Gastroesophageal sphincter (tissue), 4 donors: Measurements from ENCODE around the gene SOCS3. TPM values are rescaled to one million over a fixed set of nuclear protein-coding genes. Genes with fewer than 3 reads are reported as not detected.

Source experiments
- ATAC-seq: fragments of 150-250 bp; one replicate; pipeline ENCODE4 v1.9.1; 2016; ENCODE audit warnings: mild to moderate bottlenecking, moderate library complexity
- H3K27ac ChIP-seq, 4 donors: fragments of 200-600 bp; sonication (generic) in 3 of 4; 1 replicate in 3 of 4; 2 replicates in 1 of 4; pipeline ENCODE4 v1.5.1; 2016 to 2019
- H3K27me3 ChIP-seq: fragments of 200-600 bp; sonication (generic); one replicate; pipeline ENCODE4 v1.5.1; 2019
- H3K36me3 ChIP-seq, 2 donors: fragments of 200-600 bp; sonication (generic); one replicate each; pipeline ENCODE4 v1.5.1; 2019; ENCODE audit warnings: control low read depth in 1 of 2
- H3K4me1 ChIP-seq, 3 donors: fragments of 200-600 bp; sonication (generic); 1 replicate in 2 of 3; 2 replicates in 1 of 3; pipeline ENCODE4 v1.5.1; 2016 to 2019; ENCODE audit warnings: control low read depth in 2 of 3
- H3K4me3 ChIP-seq, 2 donors: fragments of 200-600 bp; sonication (generic); one replicate each; pipeline ENCODE4 v1.5.1; 2019; ENCODE audit warnings: mild to moderate bottlenecking in 1 of 2, moderate library complexity in 1 of 2
- H3K9me3 ChIP-seq, 3 donors: fragments of 200-600 bp; sonication (generic); one replicate each; pipeline ENCODE4 v1.5.1; 2017 to 2019; ENCODE audit warnings: control low read depth in 2 of 3
- CTCF ChIP-seq, 4 experiments: fragments of 200-600 bp in 2 of 4; fragments of 450-650 bp in 2 of 4; sonication (generic) in 1 of 4; IDR thresholded peaks; one replicate each; pipeline ENCODE4 v1.5.1; 2017 to 2019; ENCODE audit warnings: antibody characterized with exemption in 4 of 4, mild to moderate bottlenecking in 2 of 4, moderate library complexity in 2 of 4
- EP300 ChIP-seq: sonication (generic); formaldehyde crosslinking; IDR thresholded peaks from one replicate; pipeline ENCODE4 v1.6.1; 2017; ENCODE audit warnings: antibody characterized with exemption, mild to moderate bottlenecking
- POLR2A ChIP-seq, 2 donors: fragments of 450-650 bp; IDR thresholded peaks; one replicate each; pipeline ENCODE4 v1.6.1; 2017; ENCODE audit warnings: antibody characterized with exemption in 2 of 2, mild to moderate bottlenecking in 2 of 2, moderate library complexity in 1 of 2
- POLR2AphosphoS5 ChIP-seq: sonication (generic); formaldehyde crosslinking; IDR thresholded peaks from one replicate; pipeline ENCODE4 v1.6.1; 2017; ENCODE audit warnings: antibody characterized with exemption
- WGBS, 2 donors: methylation state at CpG; one replicate each; pipeline ENCODE4 v1.1.5; 2018; ENCODE audit warnings: low coverage in 1 of 2; 5-methylcytosine and 5-hydroxymethylcytosine counted together
- total RNA-seq, 4 donors: library from RNA; depleted of rRNA; stranded (reverse); fragments of >200 nt; gene quantifications; one replicate each; pipeline ENCODE4 v1.1.0, GENCODE V29; 2016

The SOCS3 gene
- total RNA-seq, 4 donors from 2014 or later: 11.5 to 423 (median 38.2) TPM

DNA sequence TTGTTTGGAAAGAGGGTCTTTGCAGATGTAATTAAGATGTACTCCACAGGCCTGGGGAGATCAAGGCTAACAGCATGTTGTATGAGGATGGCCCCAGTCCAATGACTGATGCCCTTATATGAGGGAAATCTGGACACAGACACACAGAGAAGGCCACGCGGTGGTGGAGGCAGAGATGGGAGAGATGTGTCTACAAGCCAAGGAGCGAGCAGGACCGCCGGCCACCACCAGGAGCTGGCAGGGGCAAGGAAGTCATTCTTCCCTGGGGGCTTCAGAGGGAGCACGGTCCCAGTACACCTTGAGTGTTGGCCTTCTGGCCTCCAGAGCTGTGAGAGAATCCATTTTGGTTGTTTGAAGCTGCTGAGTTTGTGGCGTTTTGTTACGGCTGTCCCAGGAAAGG lies 14.7 kb downstream of the SOCS3 start:
- TF ChIP-seq CTCF (IDR thresholded peaks at IDR 0.05) (peak in 2 of 4 experiments; percentile 13 to 39), POLR2AphosphoS5 (no peak)
- no peak overlapping the region for H3K4me3 ChIP-seq
- ATAC-seq: no peak
- peak overlapping the region in 3 of 4 donors; percentile 30 to 53 (median 39) for H3K27ac ChIP-seq
- 40 to 73% methylated on average over 8 of the region's 8 CpGs for WGBS, 2 donors
- H3K9me3 ChIP-seq: no peaks in the 10 kb centered on the region
- H3K4me1 ChIP-seq: peaks cover 5 to 65% (median 29%) of the 10 kb centered on the region in 3 donors
- H3K27me3 ChIP-seq: no peaks in the 10 kb centered on the region
- H3K36me3 ChIP-seq: no peaks in the 10 kb centered on the region

DNA sequence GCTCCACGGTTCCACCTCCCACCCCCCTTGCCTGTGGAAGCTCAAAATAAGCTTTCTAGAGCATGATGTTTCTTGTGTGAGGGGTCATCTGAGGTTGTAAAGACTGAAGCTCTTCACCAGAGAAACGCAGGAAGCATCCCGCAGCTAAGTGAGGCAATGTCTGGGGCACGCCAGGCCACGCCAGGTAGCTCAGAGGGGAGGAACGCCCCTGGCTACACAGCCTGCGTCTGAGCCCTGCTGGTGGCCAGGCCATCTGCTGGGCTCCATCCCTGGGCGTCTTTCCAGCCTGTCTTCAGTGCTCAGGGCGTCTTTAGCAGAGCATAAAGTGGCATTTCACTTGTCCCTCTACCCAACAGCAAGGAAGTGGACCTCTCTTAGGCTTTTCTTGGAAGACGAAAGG lies 15.2 kb downstream of the SOCS3 start:
- no peak overlapping the region for H3K4me3 ChIP-seq
- ATAC-seq: no peak
- no peaks in the 10 kb centered on the region for H3K9me3 ChIP-seq
- WGBS, 2 donors: 0 to 70% methylated on average over 1 to 6 of the region's 10 CpGs
- peak overlapping the region in 2 of 4 donors; percentile 39 to 53 for H3K27ac ChIP-seq
- TF ChIP-seq POLR2AphosphoS5 (no peak), EP300 (no peak), CTCF (IDR thresholded peaks at IDR 0.05) (no peak), POLR2A (IDR thresholded peaks at IDR 0.05) (no peak)
- no peaks in the 10 kb centered on the region for H3K36me3 ChIP-seq
- H3K27me3 ChIP-seq: no peaks in the 10 kb centered on the region
- H3K4me1 ChIP-seq: peaks cover 5 to 60% (median 29%) of the 10 kb centered on the region in 3 donors

DNA sequence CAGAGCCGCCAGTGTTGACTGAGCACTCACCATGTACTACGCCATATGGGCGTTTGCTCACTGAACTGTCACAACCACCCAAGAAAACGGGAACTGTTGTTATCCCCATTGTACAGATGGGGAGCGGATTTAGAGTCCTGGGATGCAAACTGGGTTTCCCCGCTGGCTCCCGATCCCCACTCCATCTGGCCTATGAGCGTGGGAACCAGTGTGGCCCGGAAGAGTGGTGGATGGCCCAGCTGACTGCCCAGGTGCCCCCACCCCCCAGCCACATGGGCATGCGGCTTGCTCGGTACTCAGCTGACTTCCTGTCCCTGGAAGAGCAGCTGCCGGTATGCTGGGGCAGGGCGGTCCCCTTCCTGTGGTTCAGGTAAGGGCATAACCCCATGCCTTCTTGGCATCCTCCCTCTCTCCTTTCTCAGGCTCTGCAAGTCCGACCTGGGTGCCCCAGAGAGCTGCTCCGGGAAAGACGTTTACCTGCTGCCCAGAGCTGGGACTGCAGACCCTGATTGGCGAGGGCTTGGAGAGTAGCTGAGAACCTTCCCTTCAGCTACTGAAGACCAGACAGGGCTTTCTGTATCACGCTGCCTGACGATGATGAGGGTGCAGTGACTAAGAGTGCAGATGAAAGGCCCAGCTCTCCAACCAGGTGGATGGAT lies 16.2 kb downstream of the SOCS3 start:
- 40 to 76% methylated on average over 1 to 4 of the region's 19 CpGs for WGBS, 2 donors
- H3K4me3 ChIP-seq: no peak overlapping the region
- H3K36me3 ChIP-seq: no peaks in the 10 kb centered on the region
- H3K27ac ChIP-seq: peak overlapping the region; percentile 96 to 99 (median 97)
- no peaks in the 10 kb centered on the region for H3K9me3 ChIP-seq
- H3K27me3 ChIP-seq: no peaks in the 10 kb centered on the region
- TF ChIP-seq EP300: no peak
- peak; percentile 41 for TF ChIP-seq POLR2AphosphoS5
- no peak for ATAC-seq
- peaks cover 5 to 59% (median 29%) of the 10 kb centered on the region in 3 donors for H3K4me1 ChIP-seq

- peak overlapping the region in 1 of 2 donors; percentile 52 for H3K4me3 ChIP-seq
- no peaks in the 10 kb centered on the region for H3K27me3 ChIP-seq
- WGBS, 2 donors: no CpG with 5 or more reads among the region's 5 CpGs
- TF ChIP-seq EP300 (no peak), POLR2AphosphoS5 (peak; percentile 55), CTCF (IDR thresholded peaks at IDR 0.05) (peak in 1 of 4 experiments; percentile 10)
- no peaks in the 10 kb centered on the region for H3K36me3 ChIP-seq
- peak; percentile 53 for ATAC-seq
- H3K9me3 ChIP-seq: no peaks in the 10 kb centered on the region
- peaks cover 5 to 59% (median 29%) of the 10 kb centered on the region in 3 donors for H3K4me1 ChIP-seq
- H3K27ac ChIP-seq: peak overlapping the region; percentile 96 to 99 (median 97)
These were observed 16.7 kb downstream of the SOCS3 start for GRCh38 chr17:78343187-78343542.

GRCh38 chr17:78342449-78343186 lies 17.3 kb downstream of the SOCS3 start:
- no peaks in the 10 kb centered on the region for H3K36me3 ChIP-seq
- peak overlapping the region; percentile 96 to 99 (median 97) for H3K27ac ChIP-seq
- H3K9me3 ChIP-seq: no peaks in the 10 kb centered on the region
- TF ChIP-seq CTCF (IDR thresholded peaks at IDR 0.05): no peak
- peak; percentile 28 for TF ChIP-seq POLR2AphosphoS5
- no peak for TF ChIP-seq POLR2A (IDR thresholded peaks at IDR 0.05)
- TF ChIP-seq EP300: no peak
- H3K4me1 ChIP-seq: peaks cover 5 to 59% (median 29%) of the 10 kb centered on the region in 3 donors
- peak overlapping the region; percentile 23 to 52 for H3K4me3 ChIP-seq
- no peaks in the 10 kb centered on the region for H3K27me3 ChIP-seq
- WGBS, 2 donors: 0 to 13% methylated on average over 7 of the region's 26 CpGs
- peak; percentile 71 for ATAC-seq
